ENCODE data around the gene ADAMTS3.

Gene ADAMTS3

DNA sequence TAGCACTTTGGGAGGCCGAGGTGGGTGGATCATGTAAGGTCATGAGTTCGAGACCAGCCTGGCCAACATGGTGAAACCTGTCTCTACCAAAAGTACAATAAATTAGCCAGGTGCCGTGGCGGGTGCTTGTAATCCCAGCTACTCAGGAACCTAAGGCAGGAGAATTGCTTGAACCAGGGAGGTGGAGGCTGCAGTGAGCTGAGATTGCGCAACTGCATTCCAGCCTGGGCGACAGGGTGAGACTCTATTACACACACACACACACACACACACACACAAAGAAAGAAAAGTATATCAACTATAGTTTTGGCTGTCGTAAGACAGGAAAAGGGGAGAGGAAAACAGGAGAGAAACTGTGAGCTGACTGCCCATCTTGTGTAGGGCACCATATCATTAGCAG, 171.7 kb downstream of the ADAMTS3 start:
- Histone ChIP-seq H3K36me3 (replicated peaks) (no peaks in the 10 kb centered on the region), H3K27ac (no peak overlapping the region), H3K27me3 (replicated peaks) (no peaks in the 10 kb centered on the region), H3K4me3 (ENCODE audit: low read depth, low read length) (no peak overlapping the region)
- no peak for TF ChIP-seq CTCF (IDR thresholded peaks at IDR 0.05; ENCODE audit: low read depth, low read length, missing control alignments)
- no peak for DNase-seq
- in situ Hi-C loops (cut with HindIII; ENCODE audit: low pct_ligation_motif_present, low sequenced_read_pairs): no loop called here

DNA sequence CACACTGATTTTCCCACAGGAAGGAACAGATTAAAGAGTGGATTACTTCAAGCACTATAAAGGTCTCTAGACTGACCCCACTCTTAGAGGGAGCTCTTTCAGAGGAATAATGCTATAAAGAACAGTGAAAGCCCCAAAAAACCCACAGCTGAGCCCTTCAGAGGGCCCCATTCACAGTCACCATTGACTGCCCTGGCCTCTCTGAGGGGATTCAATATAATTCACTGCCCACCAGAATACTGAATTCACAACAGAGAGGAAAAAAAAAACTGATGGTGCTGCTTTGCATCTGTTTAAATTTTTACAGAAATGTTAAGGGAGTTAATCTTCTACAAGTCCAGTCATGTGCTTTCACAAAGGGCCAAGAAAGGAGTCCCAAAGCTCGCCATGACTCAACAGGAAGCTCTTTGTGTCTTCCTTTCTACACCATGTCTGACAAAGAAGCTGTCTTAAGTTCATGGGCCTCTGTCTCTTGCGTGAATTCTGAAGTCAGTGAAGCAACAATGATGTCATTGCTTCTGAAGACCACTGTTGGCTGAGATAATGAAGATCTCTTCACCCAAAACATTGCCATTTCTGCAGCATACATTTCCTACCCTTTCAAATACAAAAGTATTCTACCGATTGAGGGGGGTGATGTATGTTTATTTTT, 174.9 kb downstream of the ADAMTS3 start:
- in situ Hi-C loops (cut with HindIII; ENCODE audit: low pct_ligation_motif_present, low sequenced_read_pairs): no loop called here
- no peak for DNase-seq
- H3K4me3 ChIP-seq (ENCODE audit: low read depth, low read length): no peak overlapping the region
- no peaks in the 10 kb centered on the region for H3K36me3 ChIP-seq (replicated peaks)
- H3K27me3 ChIP-seq (replicated peaks): no peaks in the 10 kb centered on the region
- no peak overlapping the region for H3K27ac ChIP-seq
- TF ChIP-seq CTCF (IDR thresholded peaks at IDR 0.05; ENCODE audit: low read depth, low read length, missing control alignments): no peak

DNA sequence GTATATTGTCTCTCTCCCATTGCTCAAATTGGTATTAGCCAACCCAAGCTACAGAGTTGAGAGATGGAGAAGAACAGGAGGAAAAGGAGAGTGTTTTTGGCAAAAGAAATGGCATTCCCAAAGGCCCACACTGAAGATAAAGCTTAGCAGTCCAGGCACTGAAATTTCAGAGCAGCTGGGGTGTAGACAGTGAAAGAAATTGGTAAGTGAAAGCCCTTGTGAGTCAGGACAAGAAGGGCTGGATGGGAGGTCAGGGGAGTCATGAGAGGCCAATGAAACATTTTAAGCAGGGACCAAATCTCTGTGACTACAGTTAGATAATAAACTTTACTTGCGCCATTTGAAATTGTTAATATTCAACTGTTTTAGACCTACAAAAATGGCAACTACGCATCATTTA, 177.7 kb downstream of the ADAMTS3 start:
- Histone ChIP-seq H3K4me3 (ENCODE audit: low read depth, low read length) (no peak overlapping the region), H3K36me3 (replicated peaks) (no peaks in the 10 kb centered on the region), H3K27me3 (replicated peaks) (no peaks in the 10 kb centered on the region), H3K27ac (no peak overlapping the region)
- DNase-seq: no peak
- no peak for TF ChIP-seq CTCF (IDR thresholded peaks at IDR 0.05; ENCODE audit: low read depth, low read length, missing control alignments)
- in situ Hi-C loops (cut with HindIII; ENCODE audit: low pct_ligation_motif_present, low sequenced_read_pairs): no loop called here

DNA sequence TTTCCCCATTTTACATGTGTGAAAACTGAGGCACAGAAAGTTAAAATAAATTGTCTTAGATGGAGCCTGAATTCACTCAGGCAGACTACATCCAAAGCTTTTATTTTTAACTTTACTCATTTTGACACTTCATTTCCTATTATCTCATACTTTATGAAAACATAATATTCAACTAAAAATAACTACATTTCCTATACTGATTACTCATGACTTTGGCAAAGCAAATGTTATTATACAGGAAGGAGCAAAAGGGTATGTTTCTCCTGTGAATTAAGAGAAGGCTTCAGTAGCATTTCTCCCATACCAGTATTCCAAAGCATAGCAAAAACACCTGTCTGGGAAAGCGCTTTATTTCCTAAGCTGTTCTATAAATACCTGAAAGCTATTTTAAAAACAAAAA, 178.6 kb downstream of the ADAMTS3 start:
- Histone ChIP-seq H3K4me3 (ENCODE audit: low read depth, low read length) (no peak overlapping the region), H3K27ac (no peak overlapping the region), H3K36me3 (replicated peaks) (no peaks in the 10 kb centered on the region), H3K27me3 (replicated peaks) (no peaks in the 10 kb centered on the region)
- in situ Hi-C loops (cut with HindIII; ENCODE audit: low pct_ligation_motif_present, low sequenced_read_pairs): no loop called here
- no peak for DNase-seq
- no peak for TF ChIP-seq CTCF (IDR thresholded peaks at IDR 0.05; ENCODE audit: low read depth, low read length, missing control alignments)

GRCh38 chr4:72388521-72388920, 180.5 kb downstream of the ADAMTS3 start:
- no peak for TF ChIP-seq CTCF (IDR thresholded peaks at IDR 0.05; ENCODE audit: low read depth, low read length, missing control alignments)
- Histone ChIP-seq H3K27me3 (replicated peaks) (no peaks in the 10 kb centered on the region), H3K27ac (no peak overlapping the region), H3K4me3 (ENCODE audit: low read depth, low read length) (no peak overlapping the region), H3K36me3 (replicated peaks) (no peaks in the 10 kb centered on the region)
- DNase-seq: no peak
- in situ Hi-C loops (cut with HindIII; ENCODE audit: low pct_ligation_motif_present, low sequenced_read_pairs): no loop called here

DNA sequence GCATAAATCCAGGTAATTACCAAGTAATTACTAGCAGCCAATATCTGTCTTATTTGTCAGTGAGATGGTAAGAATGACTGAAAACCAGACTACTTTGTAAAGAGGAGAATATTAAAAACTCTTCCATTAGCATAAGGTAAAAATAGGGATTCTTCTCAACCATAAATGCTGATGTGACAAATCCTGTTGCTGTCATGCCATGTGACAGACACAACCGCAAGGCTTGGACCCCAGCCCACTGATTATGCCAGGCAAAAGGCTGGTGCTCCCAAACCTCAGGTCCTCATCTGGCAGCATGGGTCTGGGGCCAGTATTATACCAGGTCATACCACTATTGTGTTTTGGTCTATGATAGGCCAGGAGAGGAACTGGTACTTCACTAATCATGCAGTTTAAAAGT, 181.1 kb downstream of the ADAMTS3 start:
- H3K36me3 ChIP-seq (replicated peaks): no peaks in the 10 kb centered on the region
- no peak for DNase-seq
- H3K27me3 ChIP-seq (replicated peaks): no peaks in the 10 kb centered on the region
- no peak overlapping the region for H3K4me3 ChIP-seq (ENCODE audit: low read depth, low read length)
- no peak overlapping the region for H3K27ac ChIP-seq
- no peak for TF ChIP-seq CTCF (IDR thresholded peaks at IDR 0.05; ENCODE audit: low read depth, low read length, missing control alignments)
- in situ Hi-C loops (cut with HindIII; ENCODE audit: low pct_ligation_motif_present, low sequenced_read_pairs): no loop called here
